ENCODE measurements around the gene OPRM1. TPM values are rescaled to one million over a fixed set of nuclear protein-coding genes. Genes with fewer than 3 reads are reported as not detected.

Gene OPRM1
- total and polyA plus RNA-seq, 2 of the 8 experiments (the other 6 are each of a cell fraction or from before 2014, with no cell fraction given): not detected

DNA sequence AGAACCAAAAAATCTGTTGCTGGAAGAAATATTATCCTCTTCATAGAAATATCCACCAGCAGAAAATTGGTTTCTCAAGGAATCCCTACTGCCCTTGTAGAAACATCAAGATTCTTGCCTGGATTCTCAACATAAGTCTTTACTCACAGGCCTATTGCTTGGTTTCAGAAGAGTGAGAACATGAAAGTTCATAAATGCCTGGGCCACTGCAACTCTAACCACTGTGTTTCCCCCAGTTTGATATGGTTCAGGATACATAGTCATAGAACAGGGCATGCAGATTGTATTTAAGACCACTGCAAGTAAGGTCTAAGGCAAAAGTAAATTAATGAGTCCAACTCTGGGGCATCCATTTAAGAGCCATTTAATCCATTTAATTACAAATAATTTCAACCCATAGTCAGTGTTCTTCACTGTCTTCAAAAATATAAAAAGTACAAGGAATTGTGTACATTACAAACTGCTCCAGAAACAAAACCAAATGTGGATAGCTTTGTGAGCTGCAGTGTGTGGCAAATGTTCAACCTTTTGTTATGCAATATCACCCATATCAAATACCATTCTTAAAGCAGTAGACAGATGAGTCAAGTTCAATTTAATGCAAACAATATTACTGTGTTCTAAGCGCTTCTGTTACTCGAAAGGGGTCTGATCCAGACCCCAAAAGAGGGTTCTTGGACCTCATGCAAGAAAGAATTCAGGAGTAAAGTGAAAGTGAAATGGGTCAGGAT, 83.3 kb downstream of the OPRM1 start:
- Histone ChIP-seq H4K8ac (ENCODE audit: extremely low read depth, insufficient read depth, low read length) (no peak overlapping the region), H4K5ac (ENCODE audit: insufficient read length, low read depth, low read length) (no peak overlapping the region), H3K9ac (replicated peaks in 1 of 4; ENCODE audit: extremely low read depth in 1 of 4, low read depth in 3 of 4, low read length in 3 of 4) (no peak overlapping the region), H3K27me3 (replicated peaks in 1 of 4; ENCODE audit: control insufficient read depth in 3 of 4, extremely low read depth in 1 of 4, insufficient read depth in 3 of 4, low read length in 3 of 4) (peaks cover 0 to 2% (median 0%) of the 10 kb centered on the region in 4 experiments; a peak in 1 of 7 replicates), H3K27ac (ENCODE audit: low read depth, low read length) (no peak overlapping the region), H3K4me1 (replicated peaks in 1 of 4; ENCODE audit: control insufficient read depth in 3 of 4, insufficient read depth in 4 of 4, low read length in 3 of 4) (no peaks in the 10 kb centered on the region; a peak in 1 of 7 replicates), H2BK120ac (replicated peaks; ENCODE audit: low read depth, low read length) (no peak overlapping the region), H3K9me3 (ENCODE audit: insufficient read depth in 2 of 2, low read depth in 1 of 2, low read length in 1 of 2) (no peaks in the 10 kb centered on the region), H4K20me1 (replicated peaks in 1 of 2; ENCODE audit: control insufficient read depth in 1 of 2, insufficient read depth in 2 of 2, low read length in 2 of 2) (no peaks in the 10 kb centered on the region), H3K4me3 (ENCODE audit: extremely low read depth in 1 of 4, insufficient read depth in 2 of 4, low read depth in 3 of 4, low read length in 4 of 4) (no peak overlapping the region), H3K36me3 (ENCODE audit: control insufficient read depth in 2 of 4, insufficient read depth in 4 of 4, low read length in 3 of 4) (no peaks in the 10 kb centered on the region), H3K23me2 (ENCODE audit: low read depth, low read length) (no peaks in the 10 kb centered on the region), H3K14ac (ENCODE audit: insufficient read length) (no peak overlapping the region), H3K79me2 (ENCODE audit: control insufficient read depth in 1 of 2, insufficient read depth in 2 of 2, low read length in 2 of 2) (no peaks in the 10 kb centered on the region), H3K23ac (ENCODE audit: insufficient read length) (no peak overlapping the region), H3K79me1 (ENCODE audit: low read depth, low read length) (no peaks in the 10 kb centered on the region), H3K4ac (replicated peaks; ENCODE audit: insufficient read length, low read depth, low read length) (no peak overlapping the region), H3K56ac (replicated peaks; ENCODE audit: insufficient read length, low read depth, low read length) (no peak overlapping the region), H2AK5ac (ENCODE audit: low read depth, low read length) (no peak overlapping the region), H2BK12ac (ENCODE audit: low read depth, low read length) (no peak overlapping the region), H3K18ac (ENCODE audit: extremely low read depth, low read length) (no peak overlapping the region), H2BK20ac (ENCODE audit: low read length) (no peak overlapping the region), H3K4me2 (ENCODE audit: insufficient read depth in 1 of 2, low read depth in 2 of 2, low read length in 2 of 2) (no peak overlapping the region), H2BK15ac (ENCODE audit: low read length) (no peak overlapping the region), H2AFZ (ENCODE audit: low read length) (no peak overlapping the region), H2BK5ac (ENCODE audit: low read depth, low read length) (no peak overlapping the region), H4K91ac (replicated peaks; ENCODE audit: insufficient read length, low read length) (no peak overlapping the region)
- ChIA-PET CTCF (ENCODE audit: partially characterized antibody) (no interaction called here), POLR2A (ENCODE audit: partially characterized antibody) (no interaction called here)
- no peak for FAIRE-seq
- DNase-seq (ENCODE audit: low read depth in 1 of 2, low spot score in 2 of 2): no peak
- WGBS, 2 experiments (ENCODE audit: extremely low coverage in 1 of 2, insufficient coverage in 1 of 2, insufficient read length in 1 of 2, insufficient replicate concordance in 2 of 2, low coverage in 1 of 2, low lambda C conversion rate in 2 of 2, missing lambda C conversion rate in 1 of 2): 95% methylated on average over 2 of the region's 2 CpGs; no CpG with 5 or more reads in 1 of the 2 experiments
- TF ChIP-seq NRF1 (IDR thresholded peaks at IDR 0.05; ENCODE audit: low read depth, low read length) (no peak), RBBP5 (IDR thresholded peaks at IDR 0.05; ENCODE audit: borderline replicate concordance, low read depth, low read length) (no peak), CHD2 (IDR thresholded peaks at IDR 0.05; ENCODE audit: low read length) (no peak)
- TF ChIP-seq, protein P1, sequence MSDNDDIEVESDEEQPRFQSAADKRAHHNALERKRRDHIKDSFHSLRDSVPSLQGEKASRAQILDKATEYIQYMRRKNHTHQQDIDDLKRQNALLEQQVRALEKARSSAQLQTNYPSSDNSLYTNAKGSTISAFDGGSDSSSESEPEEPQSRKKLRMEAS (IDR thresholded peaks at IDR 0.05): no peak

Measured in H1 (cell line).